Right cardiac atrium (tissue), 5 donors: ENCODE results near the gene FOXB2. TPM values are rescaled to one million over a fixed set of nuclear protein-coding genes. Genes with fewer than 3 reads are reported as not detected.

Source experiments
- ATAC-seq, 2 donors: fragments of 200-7000 bp; cut with Tn5 transposase; one replicate each; pipeline versions ENCODE4 v1.8.0 to v1.9.1; 2020; ENCODE audit warnings: moderate library complexity in 2 of 2, mild to moderate bottlenecking in 1 of 2
- DNase-seq, 3 donors: peaks; one replicate each; pipeline ENCODE4 v3.0.0-alpha.2; 2020
- H3K27ac ChIP-seq: one replicate; pipeline ENCODE4 v1.5.1; 2013; ENCODE audit warnings: mild to moderate bottlenecking, low read length, control low read depth, moderate library complexity
- H3K27me3 ChIP-seq: one replicate; pipeline ENCODE4 v1.6.1; 2013; ENCODE audit not compliant: control insufficient read depth, insufficient read depth
- H3K4me1 ChIP-seq: one replicate; pipeline ENCODE4 v1.6.1; 2013; ENCODE audit warnings: low read length; ENCODE audit not compliant: control insufficient read depth, insufficient read depth
- H3K4me3 ChIP-seq: one replicate; pipeline ENCODE4 v1.5.1; 2013; ENCODE audit warnings: low read length, control low read depth
- H3K9me3 ChIP-seq: one replicate; pipeline ENCODE4 v1.6.1; 2013; ENCODE audit warnings: low read length; ENCODE audit not compliant: control insufficient read depth
- WGBS: extraction: QIAGEN DNeasy Blood & Tissue Kit; methylation state at CpG from one replicate; pipeline ENCODE4 v1.1.7; 2013; 5-methylcytosine and 5-hydroxymethylcytosine counted together
- intact Hi-C, 4 donors: fragments of 100-400 bp; cut with DNase I; formaldehyde crosslinking; loops; one replicate each; pipeline versions ENCODE4 v1.11.0 to v1.14.0; 2022 to 2023
- polyA plus RNA-seq: library from polyadenylated mRNA; stranded (reverse); fragments of 200-250 nt; gene quantifications from one replicate; pipeline ENCODE4 v1.2.3, GENCODE V29; 2013
- total RNA-seq, 4 donors: library from RNA; stranded (reverse); fragmentation: NEBNext Ultra II Directional; extraction: Animal tissue kit (Norgen Biotek cat#: 25700); gene quantifications; one replicate each; pipeline ENCODE4 v1.2.1, GENCODE V29; 2021
- donor health status: healthy with polysubstance abuse.
- donor health status: DM: no; HTN: yes; CAD: no.
- donor health status: DM: no; HTN: no; CAD: no.
- donor health status: DM: no; HTN: yes; CAD: no; lungs with severe emphysema.
- donor health status: DM: yes; HTN: yes; CAD: no.

FOXB2 gene
- total and polyA plus RNA-seq, 5 donors: not detected

DNA sequence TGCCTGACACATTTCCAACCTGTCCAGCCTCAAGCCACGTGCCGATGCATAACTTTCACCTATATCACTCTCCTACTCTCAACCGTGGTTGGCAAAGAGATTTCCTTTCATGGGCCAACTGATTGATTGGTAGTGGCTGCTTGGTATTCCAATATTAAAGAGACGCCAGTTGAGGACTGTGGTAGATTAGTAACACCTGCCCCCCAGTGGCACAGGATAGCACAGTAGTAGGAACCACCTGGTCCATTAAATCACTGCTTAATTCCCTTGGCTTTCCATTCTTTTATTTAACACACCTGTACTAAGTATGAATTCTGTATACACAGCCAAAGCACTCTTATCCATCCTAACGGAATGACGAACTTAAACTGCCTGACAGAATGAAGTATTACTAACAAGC lies 19.1 kb upstream of the FOXB2 start:
- Histone ChIP-seq H3K27ac (no peak overlapping the region), H3K27me3 (no peaks in the 10 kb centered on the region), H3K9me3 (no peaks in the 10 kb centered on the region), H3K4me3 (no peak overlapping the region), H3K4me1 (no peaks in the 10 kb centered on the region)
- WGBS: 76% methylated on average over 6 of the region's 6 CpGs
- intact Hi-C loops: loop anchor here in 1 of 4 donors (10.0 kb wide), 1 partner anchor 186 kb away; no protein-coding TSS in a partner anchor
- DNase-seq (no peak), ATAC-seq (no peak)

DNA sequence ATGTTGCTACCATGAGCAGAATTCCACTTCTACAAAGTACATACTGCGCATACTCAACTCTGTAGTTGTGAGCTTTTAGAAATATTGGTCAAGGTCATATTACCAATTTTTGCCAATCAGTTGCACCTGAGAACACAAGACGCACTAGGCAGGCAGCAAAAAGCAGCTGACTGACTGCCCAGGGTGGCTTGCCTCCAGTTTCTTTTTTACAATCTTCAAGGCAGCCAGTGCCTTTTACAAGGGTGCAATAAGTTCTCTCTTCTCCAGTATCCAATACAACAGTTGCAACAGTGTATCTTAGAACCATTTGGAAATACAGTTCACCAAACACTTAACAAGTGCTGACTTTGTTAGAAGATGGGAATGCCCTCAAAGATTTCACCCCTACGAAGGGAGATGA lies 16.1 kb upstream of the FOXB2 start:
- H3K27me3 ChIP-seq: no peaks in the 10 kb centered on the region
- intact Hi-C loops: loop anchor here in 1 of 4 donors (10.0 kb wide), 1 partner anchor 189 kb away; no protein-coding TSS in a partner anchor
- ATAC-seq (no peak), DNase-seq (no peak)
- no peak overlapping the region for H3K4me3 ChIP-seq
- H3K4me1 ChIP-seq: no peaks in the 10 kb centered on the region
- no peak overlapping the region for H3K27ac ChIP-seq
- WGBS: 87% methylated on average over 3 of the region's 3 CpGs
- no peaks in the 10 kb centered on the region for H3K9me3 ChIP-seq

DNA sequence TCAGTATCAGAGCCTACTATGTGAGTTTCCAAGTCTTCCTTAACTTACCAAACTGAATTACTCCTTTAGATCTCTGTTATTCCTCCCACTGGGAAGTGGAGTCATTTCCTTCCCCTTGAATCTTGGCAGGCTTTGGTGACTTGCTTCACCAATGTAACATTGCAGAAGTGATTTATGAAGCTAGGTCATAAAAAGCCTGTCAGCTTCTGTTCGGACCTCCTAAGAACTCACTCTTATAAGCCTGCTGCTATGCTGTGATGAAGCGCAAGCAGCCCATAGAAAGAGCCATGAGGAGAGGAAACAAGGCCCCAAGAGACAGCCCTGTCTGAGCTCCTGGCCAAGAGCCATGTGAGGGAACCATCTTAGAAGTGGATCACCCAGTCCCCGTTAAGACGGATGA lies 14.2 kb upstream of the FOXB2 start:
- Histone ChIP-seq H3K4me3 (no peak overlapping the region), H3K9me3 (no peaks in the 10 kb centered on the region), H3K27me3 (no peaks in the 10 kb centered on the region), H3K27ac (no peak overlapping the region), H3K4me1 (no peaks in the 10 kb centered on the region)
- intact Hi-C loops: loop anchor here in 1 of 4 donors (10.0 kb wide), 1 partner anchor 190 kb away; no protein-coding TSS in a partner anchor
- 75% methylated on average over 4 of the region's 4 CpGs for WGBS
- DNase-seq: no peak
- ATAC-seq: no peak

DNA sequence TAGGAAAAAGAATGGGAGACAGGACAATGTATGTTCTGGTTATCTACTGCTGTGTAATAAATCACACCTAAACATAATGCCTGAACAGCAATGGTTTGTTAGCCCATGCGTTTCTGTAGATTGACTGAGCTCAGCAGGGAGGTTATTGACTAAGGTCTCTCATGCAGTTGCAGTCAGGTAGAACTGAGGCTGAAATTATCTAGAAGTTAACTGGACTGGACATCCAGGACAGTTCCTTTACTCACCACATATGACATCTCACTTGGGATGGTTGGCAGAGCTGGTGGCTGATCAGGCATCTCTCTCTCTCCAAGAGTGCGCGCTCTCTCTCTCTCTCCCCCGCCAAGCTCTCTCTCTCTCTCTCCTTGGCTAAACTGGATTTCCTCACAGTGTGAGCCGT lies 8.9 kb upstream of the FOXB2 start:
- ATAC-seq (no peak), DNase-seq (no peak)
- no peaks in the 10 kb centered on the region for H3K4me1 ChIP-seq
- no peak overlapping the region for H3K27ac ChIP-seq
- H3K4me3 ChIP-seq: no peak overlapping the region
- WGBS: 42% methylated on average over 5 of the region's 5 CpGs
- intact Hi-C loops: loop anchor here in 1 of 4 donors (5.0 kb wide), 1 partner anchor 198 kb away; no protein-coding TSS in a partner anchor
- H3K9me3 ChIP-seq: no peaks in the 10 kb centered on the region
- no peaks in the 10 kb centered on the region for H3K27me3 ChIP-seq

DNA sequence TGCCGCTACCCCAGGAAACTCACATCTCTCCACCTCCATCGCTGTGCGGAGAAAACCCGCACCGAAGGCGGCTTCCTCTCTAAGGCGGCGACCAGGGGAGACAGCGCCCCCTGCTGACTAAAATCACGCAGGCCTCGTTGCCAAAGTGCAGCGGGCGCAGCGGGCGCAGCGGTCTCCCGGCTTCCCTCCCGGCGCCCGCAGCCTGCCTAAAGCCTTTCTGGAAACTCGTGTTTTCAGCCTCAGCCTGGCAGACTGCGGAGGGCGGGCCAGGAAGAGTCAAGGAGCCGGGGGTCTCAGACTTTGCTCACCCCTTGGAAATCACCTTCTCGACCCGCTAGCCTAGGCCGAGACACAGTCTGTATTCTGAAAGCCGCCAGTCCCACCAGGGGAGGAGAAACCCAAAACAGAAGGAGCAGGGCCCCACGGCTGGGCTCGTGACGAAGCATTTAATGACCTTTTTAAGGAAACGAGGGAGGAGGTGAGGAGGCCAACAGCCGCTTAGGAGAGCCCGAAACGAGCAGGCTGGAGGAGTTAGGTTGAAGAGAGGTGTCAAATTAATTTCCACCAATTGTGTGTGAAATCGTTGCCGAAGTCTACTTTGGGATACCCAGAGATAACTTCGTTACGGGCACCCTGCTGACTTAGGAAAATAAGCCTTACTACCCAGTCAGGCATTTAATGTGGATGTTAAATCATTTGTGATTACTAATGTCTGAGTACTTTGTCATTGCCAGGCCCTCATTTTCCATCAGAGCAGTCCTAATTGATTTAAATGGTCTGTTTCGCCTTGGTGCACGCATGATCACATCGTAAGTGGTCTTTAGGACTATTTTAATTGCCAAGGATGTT lies 7.3 kb upstream of the FOXB2 start:
- Histone ChIP-seq H3K27ac (no peak overlapping the region), H3K4me1 (peaks cover 2% of the 10 kb centered on the region), H3K27me3 (no peaks in the 10 kb centered on the region), H3K4me3 (peak overlapping the region; percentile 17), H3K9me3 (no peaks in the 10 kb centered on the region)
- intact Hi-C loops: loop anchor here in 1 of 4 donors (5.0 kb wide), 1 partner anchor 200 kb away; no protein-coding TSS in a partner anchor
- peak; percentile 54 to 83 (median 80) for DNase-seq
- peak; percentile 68 to 72 for ATAC-seq
- WGBS: 6% methylated on average over 42 of the region's 42 CpGs

DNA sequence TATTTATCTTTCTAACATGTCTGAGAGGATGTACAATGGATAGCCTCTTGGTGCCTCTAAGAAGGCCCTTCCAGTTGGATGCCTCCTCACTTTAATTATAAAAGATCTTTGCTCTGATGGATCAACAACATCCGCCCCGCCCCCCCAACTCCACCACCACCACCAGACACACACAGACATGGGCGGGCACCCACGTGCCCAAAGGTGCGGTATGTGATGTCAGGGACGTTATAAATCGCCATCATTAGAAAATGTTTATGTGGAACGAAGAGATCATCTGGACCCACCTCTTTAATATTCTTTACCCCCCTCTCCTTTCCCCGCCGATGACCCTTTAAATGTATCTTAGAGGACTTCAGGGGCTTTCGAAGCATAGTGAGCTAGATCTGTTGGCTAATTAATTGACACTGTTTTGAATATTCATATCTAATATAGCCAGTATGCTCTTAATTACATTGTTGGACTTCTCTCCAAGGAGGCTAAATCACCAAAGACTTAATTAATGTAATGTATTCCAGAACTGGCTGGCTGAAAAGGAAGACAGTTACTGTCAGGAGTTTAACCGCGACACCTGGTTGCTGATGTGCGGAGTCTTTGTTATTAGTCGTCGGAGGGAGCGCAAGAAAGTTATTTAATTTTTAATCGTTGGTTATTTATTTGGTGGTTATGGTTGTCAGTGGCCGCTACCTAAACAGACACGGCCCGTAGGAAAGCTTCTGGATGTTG lies 6.1 kb upstream of the FOXB2 start:
- intact Hi-C loops: loop anchor here in 1 of 4 donors (5.0 kb wide), 1 partner anchor 201 kb away; no protein-coding TSS in a partner anchor
- Histone ChIP-seq H3K4me1 (peaks cover 2% of the 10 kb centered on the region), H3K9me3 (no peaks in the 10 kb centered on the region), H3K27ac (no peak overlapping the region), H3K27me3 (no peaks in the 10 kb centered on the region), H3K4me3 (no peak overlapping the region)
- 8% methylated on average over 21 of the region's 21 CpGs for WGBS
- DNase-seq (peak in 1 of 3 donors; percentile 40), ATAC-seq (no peak)

DNA sequence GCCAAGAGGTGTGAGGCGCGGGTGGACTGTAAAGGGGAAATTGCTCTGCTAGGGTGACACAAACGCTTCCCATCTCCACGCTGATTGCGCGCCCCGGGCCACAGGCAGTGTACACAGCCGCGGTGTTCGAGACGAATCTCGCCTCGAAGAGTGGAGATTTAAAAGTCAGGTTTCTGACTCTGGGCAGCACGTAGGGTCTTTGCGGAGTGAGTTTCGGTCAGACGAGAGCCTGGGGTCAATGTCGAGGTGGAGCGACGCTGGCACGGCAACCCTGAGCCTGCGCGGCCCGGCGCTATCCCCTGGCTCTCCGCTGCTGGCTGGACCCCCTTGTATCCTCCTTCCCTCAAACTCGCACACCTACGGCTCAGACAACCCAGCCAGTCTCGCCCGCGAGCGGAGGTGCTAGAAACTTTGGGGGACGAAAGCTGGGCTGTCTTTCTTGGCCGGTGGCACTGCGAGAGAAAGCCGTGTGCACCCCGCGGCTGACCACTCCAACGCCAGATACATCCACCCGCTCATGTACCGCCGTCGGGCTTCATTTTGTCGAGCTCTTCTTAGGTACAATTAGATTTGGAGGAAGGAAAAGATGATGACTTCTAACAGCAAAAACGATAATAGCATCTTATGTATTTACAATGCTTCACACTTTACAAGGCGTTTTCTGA lies 5.4 kb upstream of the FOXB2 start:
- DNase-seq (no peak), ATAC-seq (no peak)
- Histone ChIP-seq H3K27me3 (no peaks in the 10 kb centered on the region), H3K4me1 (peaks cover 2% of the 10 kb centered on the region), H3K27ac (no peak overlapping the region), H3K4me3 (no peak overlapping the region), H3K9me3 (no peaks in the 10 kb centered on the region)
- 3% methylated on average over 46 of the region's 46 CpGs for WGBS
- intact Hi-C loops: loop anchor here in 1 of 4 donors (5.0 kb wide), 1 partner anchor 202 kb away; no protein-coding TSS in a partner anchor

DNA sequence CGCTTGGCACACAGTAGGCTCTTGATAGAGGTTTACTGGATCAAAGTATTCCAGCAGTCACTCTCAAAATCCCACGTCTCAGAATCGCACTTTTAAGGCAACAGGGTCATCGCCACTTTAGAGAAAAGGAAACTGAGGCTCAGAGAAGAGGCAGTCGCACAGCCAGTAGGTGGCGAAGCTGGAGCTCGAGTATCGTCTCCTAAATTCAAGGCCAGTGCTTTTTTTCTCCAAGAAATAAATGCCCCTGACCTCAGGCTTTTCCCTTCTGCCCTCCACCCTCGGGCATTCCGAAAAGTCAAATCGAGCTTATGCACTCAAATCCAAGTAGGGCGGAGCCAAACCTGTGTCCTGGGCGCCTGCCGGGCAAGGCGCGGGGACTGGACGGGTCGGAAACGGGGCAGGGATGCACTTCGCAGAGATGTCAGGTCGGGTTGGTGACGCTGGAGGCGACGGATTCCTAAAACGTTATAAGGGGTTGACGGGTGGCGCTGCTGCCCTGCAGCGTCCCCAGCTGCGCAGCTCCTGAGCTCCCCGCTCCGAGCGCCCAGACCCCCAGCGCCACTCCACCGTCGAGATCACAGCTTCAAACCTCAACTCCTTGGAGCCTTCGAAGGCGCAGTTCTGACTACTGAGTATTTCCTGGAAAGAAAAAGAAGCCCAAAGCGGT lies 4.7 kb upstream of the FOXB2 start:
- no peaks in the 10 kb centered on the region for H3K9me3 ChIP-seq
- no peak overlapping the region for H3K27ac ChIP-seq
- H3K27me3 ChIP-seq: no peaks in the 10 kb centered on the region
- intact Hi-C loops: loop anchor here in 1 of 4 donors (5.0 kb wide), 1 partner anchor 202 kb away; no protein-coding TSS in a partner anchor
- 3% methylated on average over 38 of the region's 38 CpGs for WGBS
- peaks cover 2% of the 10 kb centered on the region for H3K4me1 ChIP-seq
- no peak overlapping the region for H3K4me3 ChIP-seq
- DNase-seq (no peak), ATAC-seq (no peak)

DNA sequence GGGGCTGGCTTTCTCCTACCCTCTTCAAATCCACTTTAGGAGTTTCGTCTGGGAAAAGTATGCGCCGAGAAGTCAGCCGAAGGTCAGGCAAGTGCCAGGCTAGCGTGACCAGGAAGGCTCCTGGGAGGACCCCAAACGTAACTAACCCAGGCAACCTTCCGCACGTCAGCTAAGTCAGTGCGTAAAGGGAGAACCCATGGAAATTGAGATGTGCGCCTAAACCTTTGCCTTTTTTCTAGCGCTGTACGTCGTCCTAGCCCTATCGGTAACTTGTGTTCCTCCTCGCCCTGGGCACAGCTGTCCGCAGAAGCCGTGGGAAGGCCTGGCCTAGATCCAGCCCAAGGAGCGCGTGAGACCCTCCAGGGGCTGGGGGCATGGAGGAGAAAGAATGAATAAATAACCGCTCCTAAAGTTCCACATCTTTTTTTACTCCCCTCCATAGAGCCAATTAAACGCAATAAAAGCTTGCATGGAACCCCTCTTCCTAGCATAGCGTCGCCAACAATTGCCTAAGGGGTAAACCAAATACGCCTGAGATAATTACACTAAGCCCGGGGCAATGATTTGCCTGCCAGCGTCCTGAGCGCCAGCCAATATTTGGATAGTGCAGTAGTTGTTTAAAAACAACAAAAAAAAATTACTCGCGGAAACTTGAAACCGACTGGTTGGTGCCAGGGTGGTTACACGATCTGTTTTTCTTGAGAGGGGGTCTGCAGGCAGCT lies 4.0 kb upstream of the FOXB2 start:
- ATAC-seq (no peak), DNase-seq (no peak)
- H3K4me3 ChIP-seq: no peak overlapping the region
- no peaks in the 10 kb centered on the region for H3K27me3 ChIP-seq
- intact Hi-C loops: no loop called here
- H3K27ac ChIP-seq: no peak overlapping the region
- H3K4me1 ChIP-seq: peaks cover 2% of the 10 kb centered on the region
- WGBS: 3% methylated on average over 31 of the region's 31 CpGs
- H3K9me3 ChIP-seq: no peaks in the 10 kb centered on the region

DNA sequence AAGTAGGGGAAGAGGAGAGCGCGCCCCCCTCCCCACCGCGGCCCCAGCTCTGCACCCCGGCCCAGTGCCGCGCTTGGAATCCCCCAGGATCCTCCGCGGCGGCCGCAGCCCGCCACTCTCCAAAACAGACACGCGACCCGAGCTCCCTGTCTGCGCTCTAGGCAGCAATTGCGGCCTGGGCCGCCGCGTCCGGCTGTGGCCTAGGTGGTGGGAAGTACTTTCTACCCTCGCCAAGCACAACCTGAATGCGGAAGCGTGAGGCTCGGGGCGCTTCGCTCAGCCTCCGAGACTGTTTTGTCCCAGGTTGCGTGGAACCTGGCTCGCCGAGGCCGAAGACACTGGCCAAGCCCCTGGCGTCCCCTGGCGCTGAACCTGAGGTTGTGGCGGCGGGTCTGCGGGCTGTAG lies 3.3 kb upstream of the FOXB2 start:
- 2% methylated on average over 37 of the region's 37 CpGs for WGBS
- DNase-seq (peak in 1 of 3 donors; percentile 53), ATAC-seq (no peak)
- intact Hi-C loops: no loop called here
- peaks cover 2% of the 10 kb centered on the region for H3K4me1 ChIP-seq
- peak overlapping the region; percentile 17 for H3K4me3 ChIP-seq
- H3K27ac ChIP-seq: no peak overlapping the region
- H3K9me3 ChIP-seq: no peaks in the 10 kb centered on the region
- no peaks in the 10 kb centered on the region for H3K27me3 ChIP-seq
